Breast epithelium (tissue), 4 donors: ENCODE results near the gene ABI2. TPM values are rescaled to one million over a fixed set of nuclear protein-coding genes. Genes with fewer than 3 reads are reported as not detected.

Experiments
- DNase-seq, 2 donors: peaks; one replicate each; pipeline ENCODE4 v3.0.0-alpha.2; 2019; ENCODE audit warnings: low spot score in 2 of 2
- H3K27ac ChIP-seq, 2 donors: fragments of 200-600 bp; sonication (generic) in 1 of 2; one replicate each; pipeline ENCODE4 v1.5.1; 2016 to 2019; ENCODE audit warnings: mild to moderate bottlenecking in 1 of 2
- H3K27me3 ChIP-seq, 2 donors: fragments of 200-600 bp; sonication (generic) in 1 of 2; one replicate each; pipeline versions ENCODE4 v1.5.1 to v1.6.0; 2017 to 2019; ENCODE audit warnings: control low read depth in 1 of 2, mild to moderate bottlenecking in 1 of 2
- H3K36me3 ChIP-seq: fragments of 200-600 bp; one replicate; pipeline ENCODE4 v1.5.1; 2019
- H3K4me1 ChIP-seq, 2 donors: fragments of 200-600 bp; sonication (generic); one replicate each; pipeline ENCODE4 v1.5.1; 2016 to 2019; ENCODE audit warnings: control low read depth in 1 of 2
- H3K4me3 ChIP-seq, 3 donors: fragments of 200-600 bp; sonication (generic); 1 replicate in 2 of 3; 2 replicates in 1 of 3; pipeline ENCODE4 v1.5.1; 2016 to 2019; ENCODE audit warnings: mild to moderate bottlenecking in 3 of 3, moderate library complexity in 2 of 3
- H3K9me3 ChIP-seq, 2 donors: fragments of 200-600 bp; sonication (generic) in 1 of 2; one replicate each; pipeline ENCODE4 v1.5.1; 2016 to 2019; ENCODE audit warnings: control low read depth in 1 of 2
- POLR2A ChIP-seq: fragments of 450-650 bp; IDR thresholded peaks from one replicate; pipeline ENCODE4 v1.6.1; 2016; ENCODE audit warnings: antibody characterized with exemption, mild to moderate bottlenecking, moderate library complexity
- POLR2AphosphoS5 ChIP-seq, 3 donors: sonication (generic); formaldehyde crosslinking; IDR thresholded peaks; one replicate each; pipeline ENCODE4 v1.6.1; 2017; ENCODE audit warnings: antibody characterized with exemption in 3 of 3
- intact Hi-C: fragments of 100-400 bp; cut with DNase I; formaldehyde crosslinking; loops from one replicate; pipeline ENCODE4 v1.15.1; 2023; ENCODE audit warnings: low total_unique reads
- total RNA-seq, 3 donors: library from RNA; depleted of rRNA; stranded (reverse); fragments of >200 nt; gene quantifications; one replicate each; pipeline ENCODE4 v1.1.0, GENCODE V29; 2016
- TF ChIP-seq, protein P1 (sequence below), 3 donors: fragments of 450-650 bp; IDR thresholded peaks; one replicate each; pipeline ENCODE4 v1.5.1; 2016 to 2017; ENCODE audit warnings: antibody characterized with exemption in 3 of 3, mild to moderate bottlenecking in 3 of 3, moderate library complexity in 3 of 3

The ABI2 gene
- total RNA-seq, 3 donors from 2014 or later: 16.0 to 71.6 (median 46.9) TPM

DNA sequence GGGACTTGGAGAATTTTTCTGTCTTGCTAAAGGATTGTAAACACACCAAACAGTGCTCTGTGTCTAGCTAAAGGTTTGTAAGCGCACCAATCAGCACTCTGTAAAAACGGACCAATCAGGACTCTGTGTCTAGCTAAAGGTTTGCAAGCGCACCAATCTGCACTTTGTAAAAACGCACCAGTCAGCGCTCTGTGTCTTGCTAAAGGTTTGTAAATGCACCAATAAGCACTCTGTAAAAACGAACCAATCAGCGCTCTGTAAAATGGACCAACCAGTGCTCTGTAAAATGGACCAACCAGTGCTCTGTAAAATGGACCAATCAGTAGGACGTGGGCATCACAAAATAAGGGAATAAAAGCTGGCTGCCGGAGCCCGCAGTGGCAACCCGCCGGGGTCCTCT lies 16.5 kb downstream of the ABI2 start:
- H3K27me3 ChIP-seq: no peaks in the 10 kb centered on the region
- H3K9me3 ChIP-seq: no peaks in the 10 kb centered on the region
- H3K4me3 ChIP-seq: no peak overlapping the region
- H3K27ac ChIP-seq: no peak overlapping the region
- DNase-seq: no peak
- H3K4me1 ChIP-seq: peaks cover 0 to 12% of the 10 kb centered on the region in 2 donors
- intact Hi-C loops: no loop called here
- TF ChIP-seq POLR2AphosphoS5 (IDR thresholded peaks at IDR 0.05) (no peak), POLR2A (no peak)
- TF ChIP-seq, protein P1, sequence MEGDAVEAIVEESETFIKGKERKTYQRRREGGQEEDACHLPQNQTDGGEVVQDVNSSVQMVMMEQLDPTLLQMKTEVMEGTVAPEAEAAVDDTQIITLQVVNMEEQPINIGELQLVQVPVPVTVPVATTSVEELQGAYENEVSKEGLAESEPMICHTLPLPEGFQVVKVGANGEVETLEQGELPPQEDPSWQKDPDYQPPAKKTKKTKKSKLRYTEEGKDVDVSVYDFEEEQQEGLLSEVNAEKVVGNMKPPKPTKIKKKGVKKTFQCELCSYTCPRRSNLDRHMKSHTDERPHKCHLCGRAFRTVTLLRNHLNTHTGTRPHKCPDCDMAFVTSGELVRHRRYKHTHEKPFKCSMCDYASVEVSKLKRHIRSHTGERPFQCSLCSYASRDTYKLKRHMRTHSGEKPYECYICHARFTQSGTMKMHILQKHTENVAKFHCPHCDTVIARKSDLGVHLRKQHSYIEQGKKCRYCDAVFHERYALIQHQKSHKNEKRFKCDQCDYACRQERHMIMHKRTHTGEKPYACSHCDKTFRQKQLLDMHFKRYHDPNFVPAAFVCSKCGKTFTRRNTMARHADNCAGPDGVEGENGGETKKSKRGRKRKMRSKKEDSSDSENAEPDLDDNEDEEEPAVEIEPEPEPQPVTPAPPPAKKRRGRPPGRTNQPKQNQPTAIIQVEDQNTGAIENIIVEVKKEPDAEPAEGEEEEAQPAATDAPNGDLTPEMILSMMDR (IDR thresholded peaks at IDR 0.05): no peak
- H3K36me3 ChIP-seq: no peaks in the 10 kb centered on the region

DNA sequence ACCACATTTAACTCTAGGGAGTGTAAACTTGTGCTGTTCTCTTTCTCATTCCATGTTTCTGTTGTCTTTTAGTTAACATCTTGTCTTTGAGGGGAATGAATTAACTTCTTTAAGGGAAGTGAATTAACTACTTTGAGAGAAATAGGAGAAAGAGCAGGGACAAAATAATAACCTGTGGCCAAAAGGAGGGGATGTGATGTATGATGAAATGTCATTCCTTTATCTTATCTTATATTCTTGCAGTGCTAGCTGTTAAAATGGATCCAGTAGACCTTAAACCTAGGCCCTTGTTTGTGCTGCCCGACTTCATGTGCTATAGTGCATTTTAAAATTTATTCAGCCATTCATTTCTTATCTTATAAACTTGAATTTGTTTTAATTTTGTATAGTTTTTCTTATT lies 18.4 kb downstream of the ABI2 start:
- no peaks in the 10 kb centered on the region for H3K36me3 ChIP-seq
- TF ChIP-seq POLR2AphosphoS5 (IDR thresholded peaks at IDR 0.05) (no peak), POLR2A (no peak)
- TF ChIP-seq, protein P1 (IDR thresholded peaks at IDR 0.05): no peak
- no peak for DNase-seq
- peaks cover 0 to 2% of the 10 kb centered on the region in 2 donors for H3K4me1 ChIP-seq
- intact Hi-C loops: no loop called here
- no peak overlapping the region for H3K4me3 ChIP-seq
- H3K27me3 ChIP-seq: no peaks in the 10 kb centered on the region
- no peaks in the 10 kb centered on the region for H3K9me3 ChIP-seq
- H3K27ac ChIP-seq: no peak overlapping the region

DNA sequence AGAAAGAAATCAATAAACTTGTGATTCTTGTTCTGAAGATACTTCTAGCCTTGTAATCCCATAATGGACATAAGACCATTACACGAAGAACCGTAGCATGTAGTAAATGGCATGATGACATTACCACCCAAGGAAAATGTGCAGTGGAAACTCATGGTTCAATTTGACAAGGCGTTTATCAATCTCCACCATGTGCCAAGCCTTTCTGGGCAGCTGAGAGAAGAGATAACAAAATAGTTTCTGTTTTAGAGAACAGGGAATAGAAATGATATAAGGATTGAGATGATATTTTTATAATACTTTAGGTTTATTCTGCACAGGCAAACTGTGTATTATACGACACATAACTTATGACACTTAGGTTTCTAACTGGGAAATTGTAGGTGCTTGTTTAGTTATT lies 19.2 kb downstream of the ABI2 start:
- DNase-seq: no peak
- H3K4me3 ChIP-seq: no peak overlapping the region
- TF ChIP-seq, protein P1 (IDR thresholded peaks at IDR 0.05): no peak
- no peak for TF ChIP-seq POLR2A
- no peak for TF ChIP-seq POLR2AphosphoS5 (IDR thresholded peaks at IDR 0.05)
- H3K27ac ChIP-seq: no peak overlapping the region
- no peaks in the 10 kb centered on the region for H3K4me1 ChIP-seq
- H3K36me3 ChIP-seq: no peaks in the 10 kb centered on the region
- H3K9me3 ChIP-seq: no peaks in the 10 kb centered on the region
- H3K27me3 ChIP-seq: no peaks in the 10 kb centered on the region
- intact Hi-C loops: no loop called here

DNA sequence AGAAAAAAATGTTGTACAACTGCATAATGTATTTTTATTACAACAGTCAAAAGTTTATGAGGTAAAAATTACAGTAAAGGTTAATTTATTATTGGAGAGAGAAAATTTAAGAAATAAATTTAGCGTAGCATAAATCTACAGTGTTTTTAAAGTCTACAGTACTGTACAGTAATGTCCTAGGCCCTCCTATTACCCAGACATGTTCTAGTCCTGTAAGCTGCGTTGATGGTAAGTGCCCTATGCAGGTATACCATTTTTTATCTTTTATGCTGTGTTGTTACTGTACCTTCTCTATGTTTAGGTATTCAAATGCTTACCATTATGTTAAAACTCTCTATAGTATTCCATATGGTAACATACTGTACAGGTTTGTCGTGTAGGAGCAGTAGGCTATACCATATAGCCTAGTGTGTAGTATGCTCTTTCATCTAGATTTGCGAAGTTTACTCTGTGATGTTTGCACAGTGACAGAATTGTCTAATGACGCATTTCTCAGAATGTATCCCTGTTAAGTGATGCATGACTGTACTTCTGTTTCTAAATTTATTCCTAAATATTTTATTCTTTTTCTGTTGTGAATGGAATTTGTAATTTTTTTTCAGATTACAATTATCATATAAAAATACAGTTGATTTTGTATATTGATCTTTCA lies 24.5 kb downstream of the ABI2 start:
- no peak for DNase-seq
- no peak for TF ChIP-seq POLR2AphosphoS5 (IDR thresholded peaks at IDR 0.05)
- H3K9me3 ChIP-seq: no peaks in the 10 kb centered on the region
- intact Hi-C loops: no loop called here
- H3K27me3 ChIP-seq: no peaks in the 10 kb centered on the region
- no peak overlapping the region for H3K4me3 ChIP-seq
- no peaks in the 10 kb centered on the region for H3K4me1 ChIP-seq
- no peaks in the 10 kb centered on the region for H3K36me3 ChIP-seq
- H3K27ac ChIP-seq: no peak overlapping the region

DNA sequence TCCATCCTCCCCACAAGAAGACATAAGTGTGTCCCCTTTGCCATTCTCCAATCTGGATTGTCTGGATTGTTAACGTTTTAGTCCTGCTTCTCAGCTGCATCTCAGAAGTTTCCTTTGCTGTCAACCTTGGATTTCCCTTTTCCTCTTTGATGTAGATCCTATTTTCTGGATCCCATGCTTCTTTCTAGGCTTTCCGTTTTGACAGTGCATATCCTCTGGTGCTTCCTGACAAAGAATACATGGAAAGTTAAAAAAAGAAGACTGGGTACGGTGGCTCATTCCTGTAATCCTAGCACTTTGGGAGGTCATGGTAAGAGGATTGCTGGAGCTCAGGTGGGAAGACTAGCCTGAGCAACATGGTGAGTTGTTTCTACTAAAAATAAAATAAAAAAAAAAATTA lies 26.8 kb downstream of the ABI2 start:
- H3K27ac ChIP-seq: no peak overlapping the region
- no peaks in the 10 kb centered on the region for H3K4me1 ChIP-seq
- no peak for TF ChIP-seq POLR2A
- no peak for TF ChIP-seq POLR2AphosphoS5 (IDR thresholded peaks at IDR 0.05)
- TF ChIP-seq, protein P1 (IDR thresholded peaks at IDR 0.05): no peak
- no peaks in the 10 kb centered on the region for H3K9me3 ChIP-seq
- no peak for DNase-seq
- intact Hi-C loops: no loop called here
- H3K4me3 ChIP-seq: no peak overlapping the region
- no peaks in the 10 kb centered on the region for H3K36me3 ChIP-seq
- H3K27me3 ChIP-seq: no peaks in the 10 kb centered on the region
